ENCODE measurements around the gene CASP12.
A peak's percentile ranks its signal among the peaks of the same experiment; 100 is the strongest.
"Not testable (repeated sequence)": the region's sequence is repeated elsewhere in the genome, so short reads cannot be mapped to it uniquely, and the experiment has no call there.

Gene CASP12

DNA sequence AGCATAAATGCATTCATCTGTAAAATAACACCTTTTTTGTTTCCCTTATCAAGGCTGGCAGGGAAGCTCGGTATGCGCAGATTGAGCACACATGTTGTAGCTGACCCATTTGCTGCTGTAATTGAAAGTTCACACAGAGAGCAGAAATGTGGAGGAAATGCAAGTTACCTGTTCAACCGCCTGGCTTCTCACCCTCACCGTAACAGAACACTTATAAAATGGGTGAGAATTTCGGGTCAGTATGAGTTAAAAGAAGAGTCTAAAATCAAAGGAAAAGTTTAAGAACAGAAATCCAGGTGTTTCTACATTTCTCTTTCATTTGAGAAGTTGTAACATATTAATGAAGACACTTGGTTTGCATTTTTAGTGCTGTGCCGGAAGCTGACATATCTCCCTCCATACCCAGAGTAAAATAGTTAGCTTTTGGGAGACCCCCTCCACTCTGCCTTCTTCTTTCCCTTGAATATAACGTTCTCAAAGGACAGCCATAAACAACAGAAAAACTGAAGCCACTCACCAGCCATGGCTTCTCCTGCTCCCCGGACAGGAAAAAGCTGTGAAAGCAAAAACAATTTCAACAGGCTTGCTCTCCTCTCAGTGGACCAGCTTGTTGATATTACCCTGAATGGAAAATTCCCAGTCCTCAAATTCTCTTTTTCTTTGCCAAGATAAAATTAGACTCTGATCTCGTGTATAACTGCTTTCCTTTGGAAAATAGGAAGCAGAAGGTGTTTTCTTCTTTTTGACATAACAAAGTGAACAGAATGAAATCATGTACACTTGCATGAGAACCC is at the start of gene CASP12:
Gene CASP12 (minus strand): TSS at position 570 of the 794 bp plus-strand sequence.
- peak; percentile 38 for DNase-seq

DNA sequence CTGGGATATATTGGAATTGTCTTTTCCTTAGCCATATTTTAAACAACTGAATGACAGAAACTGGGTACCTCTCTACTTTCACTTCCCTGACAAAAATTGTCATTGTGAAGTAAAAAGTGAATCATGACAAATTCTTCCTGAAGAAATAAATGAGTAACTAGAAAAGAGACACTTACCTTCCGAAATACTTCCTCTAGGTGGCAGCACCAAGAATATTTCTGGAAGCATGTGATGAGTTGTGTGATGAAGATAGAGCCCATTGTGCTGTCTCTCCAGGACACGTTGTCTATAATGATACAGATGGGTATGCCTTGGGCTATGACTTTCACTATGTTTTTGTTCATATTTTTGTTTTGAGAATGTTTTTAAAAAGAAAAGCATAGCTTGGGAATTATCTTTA is 48.6 kb upstream of the CASP12 start:
- peak; percentile 72 for DNase-seq

DNA sequence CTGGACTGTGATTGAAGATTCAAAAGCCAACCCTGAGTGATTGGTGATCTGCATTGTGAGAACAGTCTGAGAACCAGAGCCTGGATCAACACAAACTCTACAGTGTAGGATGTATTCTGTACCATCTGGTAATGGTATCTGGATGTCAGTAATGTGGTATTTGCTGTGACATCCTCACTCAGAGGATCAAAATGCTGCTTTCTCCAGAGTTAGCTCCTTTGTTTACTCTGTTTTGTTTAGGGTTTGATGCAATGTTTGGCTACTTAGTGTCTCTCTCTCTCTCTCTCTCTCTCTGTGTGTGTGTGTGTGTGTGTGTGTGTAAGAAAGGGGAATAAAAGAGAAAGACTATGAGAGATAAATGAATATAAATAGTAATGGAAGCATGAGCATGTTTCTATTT is 45.8 kb upstream of the CASP12 start:
- no peak for DNase-seq

DNA sequence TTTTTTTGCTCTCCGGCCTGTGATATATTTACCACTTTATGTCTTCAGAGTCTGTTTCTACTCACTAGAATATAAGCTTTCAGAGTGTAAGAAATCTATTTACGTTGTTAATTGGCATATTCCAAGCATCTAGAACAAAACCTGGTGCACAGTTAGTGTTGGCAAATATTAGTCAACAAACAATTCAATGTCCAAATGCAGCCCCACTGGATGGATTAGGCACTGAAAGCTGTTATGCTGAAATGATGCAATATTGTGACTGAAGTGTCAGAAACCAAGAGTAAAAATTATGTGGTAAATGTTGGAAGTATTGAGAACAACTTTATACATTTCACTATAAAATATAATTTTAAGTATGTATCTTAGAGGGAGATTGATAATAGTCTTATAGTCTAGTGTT is 45.3 kb upstream of the CASP12 start:
- no peak for DNase-seq

DNA sequence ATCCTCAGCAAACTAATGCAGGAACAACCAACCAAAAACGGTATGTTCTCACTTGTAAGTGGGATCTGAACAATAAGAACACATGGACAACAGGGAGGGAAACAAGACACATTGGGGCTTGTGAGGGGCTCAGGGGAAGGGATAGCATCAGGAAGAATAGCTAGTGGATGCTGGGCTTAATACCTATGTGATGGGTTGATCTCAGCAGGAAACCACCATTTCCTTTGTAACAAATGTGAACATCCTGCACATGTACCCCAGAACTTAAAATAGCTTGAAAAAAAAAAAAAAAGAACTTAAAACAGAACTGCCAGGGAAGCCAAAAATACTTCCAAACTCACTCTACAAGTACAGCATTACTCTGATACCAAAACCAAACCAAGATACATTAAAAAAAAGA is 36.3 kb upstream of the CASP12 start:
- DNase-seq = peak; percentile 34

DNA sequence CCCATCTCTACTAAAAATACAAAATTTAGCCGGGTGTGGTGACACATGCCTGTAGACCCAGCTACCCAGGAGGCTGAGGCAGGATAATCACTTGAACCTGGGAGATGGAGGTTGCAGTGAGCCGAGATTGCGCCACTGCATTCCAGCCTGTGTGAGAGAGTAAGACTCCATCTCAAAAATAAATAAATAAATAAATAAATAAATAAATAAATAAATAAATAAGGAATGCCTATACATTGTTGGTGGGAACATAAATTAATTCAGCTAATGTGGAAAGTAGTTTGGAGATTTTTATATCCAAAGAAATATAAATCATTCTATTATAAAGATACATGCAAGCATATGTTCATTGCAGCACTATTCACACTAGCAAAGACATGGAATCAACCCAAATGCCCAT is 35.8 kb upstream of the CASP12 start:
- DNase-seq = not testable (repeated sequence)

DNA sequence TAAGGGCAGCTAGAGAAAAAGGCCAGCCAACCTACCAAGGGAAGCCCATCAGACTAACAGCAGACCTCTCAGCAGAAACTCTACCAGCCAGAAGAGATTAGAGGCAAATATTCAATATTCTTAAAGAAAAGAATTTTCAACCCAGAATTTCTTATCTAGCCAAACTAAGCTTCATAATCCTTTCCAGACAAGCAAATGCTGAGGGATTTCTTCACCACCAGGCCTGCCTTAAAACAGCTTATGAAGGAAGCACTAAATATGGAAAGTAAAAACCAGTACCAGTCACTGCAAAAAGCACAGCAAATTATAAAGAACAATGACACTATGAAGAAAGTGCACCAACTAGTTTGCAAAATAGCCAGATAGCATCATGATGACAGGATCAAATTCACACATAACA is 30.6 kb upstream of the CASP12 start:
- no peak for DNase-seq

DNA sequence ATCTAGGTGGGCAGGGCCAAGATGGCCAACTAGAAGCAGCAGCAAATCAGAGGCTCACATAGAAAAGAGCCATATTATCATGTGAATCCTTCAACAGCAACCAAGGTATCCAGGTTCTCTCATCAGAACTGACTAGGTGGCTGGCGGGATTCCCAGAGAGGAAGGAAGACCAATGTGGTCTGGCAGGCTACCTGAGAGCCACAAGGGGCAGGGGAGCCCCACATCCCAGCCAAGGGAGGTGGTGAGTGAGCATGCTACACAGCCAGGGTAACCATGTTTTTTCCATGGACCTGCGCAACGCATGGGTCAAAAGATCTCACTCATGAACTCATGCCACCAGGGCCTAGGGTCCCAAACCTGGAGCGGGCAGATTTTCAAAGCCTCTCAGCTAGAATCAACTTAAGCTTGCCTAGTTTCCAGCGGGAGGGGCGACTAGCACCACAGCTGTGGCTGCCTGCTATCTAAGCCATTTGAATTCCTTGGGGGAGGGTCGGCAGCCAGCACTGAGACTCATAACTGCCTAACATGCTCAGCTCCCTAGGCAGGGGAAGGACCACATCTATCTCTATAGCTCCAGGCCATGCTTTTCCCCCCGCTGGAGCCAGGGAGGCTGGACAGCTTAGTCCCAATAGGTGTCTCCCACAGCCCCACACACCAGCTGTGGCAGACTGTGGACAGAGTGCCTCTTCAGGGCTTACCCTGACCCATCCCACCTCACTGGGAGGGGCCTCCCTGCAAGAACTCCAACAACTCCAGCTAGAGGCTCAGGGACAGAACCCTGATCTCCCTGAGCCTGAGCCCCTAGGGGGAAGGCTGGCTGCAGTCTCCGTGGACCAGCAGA is 28.7 kb upstream of the CASP12 start:
- no peak for DNase-seq

DNA sequence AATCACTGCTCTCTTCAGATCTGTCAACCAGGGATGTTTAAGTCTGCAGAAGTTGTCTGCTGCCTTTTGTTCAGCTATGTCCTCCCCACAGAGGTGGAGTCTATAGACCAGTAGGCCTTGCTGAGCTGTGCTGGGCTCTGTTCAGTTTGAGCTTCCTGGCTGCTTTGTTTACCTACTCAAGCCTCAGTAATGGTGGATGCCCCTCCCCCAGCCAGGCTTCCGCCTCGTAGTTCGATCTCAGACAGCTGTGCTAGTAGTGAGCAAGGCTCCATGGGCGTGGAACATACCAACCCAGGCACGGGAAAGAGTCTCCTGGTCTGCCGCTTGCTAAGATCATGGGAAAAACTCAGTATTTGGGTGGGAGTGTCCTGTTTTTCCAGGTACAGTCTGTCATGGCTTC is 27.6 kb upstream of the CASP12 start:
- no peak for DNase-seq

DNA sequence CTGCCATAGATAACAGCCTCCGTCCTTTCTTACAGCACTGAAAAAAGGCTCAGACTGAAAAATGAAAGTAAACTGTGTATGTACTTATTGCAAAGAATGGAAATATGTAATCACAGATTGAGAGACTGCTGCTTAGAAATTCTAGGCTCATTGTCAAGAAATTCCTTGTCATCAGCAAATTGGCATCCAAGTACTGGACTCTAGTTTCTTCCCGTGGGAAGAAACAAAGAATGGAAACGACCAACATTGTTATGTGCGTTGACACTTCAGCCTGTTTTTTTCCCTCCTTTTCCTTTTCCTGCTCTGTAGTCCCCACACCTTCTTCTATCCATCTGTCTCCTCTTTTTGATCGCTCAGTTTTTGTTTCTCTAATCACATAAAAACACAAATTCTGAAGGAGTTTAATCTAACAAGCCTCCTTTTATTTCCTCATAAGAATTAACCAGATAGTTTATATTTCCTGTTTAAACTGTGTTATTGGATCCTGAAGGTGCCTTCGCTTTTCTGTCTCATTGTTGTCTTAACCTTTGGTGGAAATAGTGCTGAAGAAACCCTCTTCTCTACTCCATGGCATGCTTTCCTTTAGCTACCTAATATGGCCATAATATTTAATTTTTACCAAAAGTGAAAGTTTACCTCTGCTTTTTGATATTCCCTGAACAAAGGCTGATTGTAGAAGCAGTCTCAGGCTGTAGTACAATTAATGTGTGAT is 20.0 kb upstream of the CASP12 start:
- peak; percentile 49 for DNase-seq

DNA sequence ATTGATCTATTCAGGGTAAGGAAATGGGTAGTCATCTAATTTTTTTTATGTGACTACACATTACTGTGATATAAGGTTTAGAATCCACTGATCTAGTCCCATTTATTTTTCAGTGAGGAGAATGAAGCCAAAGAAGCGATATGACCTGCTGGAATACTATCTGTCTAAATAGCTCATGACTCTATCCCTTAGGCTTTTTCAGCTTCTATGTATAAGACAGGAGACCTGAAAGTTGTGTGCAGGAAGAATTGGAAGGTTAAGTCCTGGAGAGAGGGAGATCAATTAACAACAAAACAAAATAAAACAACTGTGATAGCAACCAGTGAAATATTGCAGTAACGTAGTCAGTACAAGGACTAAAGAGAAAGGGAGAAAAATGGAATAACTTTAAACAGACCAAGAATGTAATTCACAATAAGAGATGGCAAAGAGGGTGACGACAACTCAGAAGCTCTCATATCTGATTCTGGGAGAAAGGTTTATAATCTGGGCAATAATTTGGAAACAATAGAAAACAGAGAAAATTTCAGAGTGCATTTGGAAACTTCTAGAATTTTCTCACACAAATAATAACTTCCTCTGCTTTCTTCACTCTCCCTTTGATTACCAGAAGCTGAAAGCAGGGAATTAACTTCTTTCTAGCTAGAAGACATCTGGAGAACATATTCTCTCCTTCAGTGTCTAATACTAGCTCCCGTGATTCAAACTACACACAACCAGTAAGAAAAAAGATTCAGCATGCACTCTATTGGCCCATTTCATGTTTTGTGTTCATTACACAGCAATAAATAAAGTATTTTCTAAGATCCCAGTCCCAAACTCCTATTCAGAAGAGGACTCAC is 19.2 kb upstream of the CASP12 start:
- no peak for DNase-seq

DNA sequence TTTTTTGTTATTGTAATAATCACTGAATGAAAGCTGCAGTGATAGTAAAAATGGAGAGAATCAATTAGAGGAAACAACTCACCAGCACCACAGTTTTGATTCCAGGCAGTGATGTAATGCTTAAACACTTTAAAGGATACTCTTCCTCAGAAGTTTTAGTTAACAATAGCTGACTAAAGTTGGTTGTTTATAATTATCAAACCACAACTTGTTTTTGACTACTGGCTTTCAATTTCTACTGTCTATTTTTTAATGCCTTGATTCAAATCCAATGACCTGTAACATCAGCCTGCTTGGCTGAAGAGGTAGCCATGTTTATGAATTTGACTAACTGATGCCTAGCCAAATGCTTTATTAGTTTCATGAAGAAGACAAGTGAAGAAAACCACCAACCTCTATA is 18.2 kb upstream of the CASP12 start:
- no peak for DNase-seq

DNA sequence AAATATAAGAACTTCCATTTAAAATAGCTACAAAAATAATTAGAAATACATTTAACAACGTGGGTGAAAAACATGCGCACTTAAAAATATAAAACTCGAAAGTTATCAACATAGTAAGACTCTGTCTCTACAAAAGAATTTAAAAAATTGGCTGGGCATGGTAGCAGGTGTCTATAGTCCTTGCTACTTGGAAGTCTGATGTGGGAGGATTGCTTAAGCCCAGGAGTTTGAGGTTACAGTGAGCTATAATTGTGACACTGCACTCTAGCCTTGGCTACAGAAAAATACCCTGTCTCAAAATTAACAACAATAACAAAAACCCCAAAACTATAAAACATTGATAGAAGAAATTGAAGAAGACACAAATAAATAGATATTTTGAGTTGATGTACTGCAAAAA is 13.8 kb upstream of the CASP12 start:
- no peak for DNase-seq

DNA sequence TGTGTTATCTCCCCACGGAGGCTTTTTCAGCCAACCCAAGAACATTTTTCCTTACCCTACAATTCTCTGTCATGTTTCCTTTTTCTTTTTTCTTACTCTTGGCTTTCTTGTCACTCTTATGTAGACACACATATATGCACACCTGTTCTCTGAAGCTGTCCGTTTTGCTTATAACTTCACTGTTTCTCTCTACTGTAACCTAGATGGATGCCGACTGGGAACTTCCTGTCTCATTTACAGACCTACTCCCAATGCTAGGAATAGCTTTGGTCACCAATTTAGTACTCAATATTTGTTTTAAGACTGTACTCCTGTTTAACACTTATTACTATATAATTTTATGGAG is 9.9 kb upstream of the CASP12 start:
- DNase-seq = no peak

DNA sequence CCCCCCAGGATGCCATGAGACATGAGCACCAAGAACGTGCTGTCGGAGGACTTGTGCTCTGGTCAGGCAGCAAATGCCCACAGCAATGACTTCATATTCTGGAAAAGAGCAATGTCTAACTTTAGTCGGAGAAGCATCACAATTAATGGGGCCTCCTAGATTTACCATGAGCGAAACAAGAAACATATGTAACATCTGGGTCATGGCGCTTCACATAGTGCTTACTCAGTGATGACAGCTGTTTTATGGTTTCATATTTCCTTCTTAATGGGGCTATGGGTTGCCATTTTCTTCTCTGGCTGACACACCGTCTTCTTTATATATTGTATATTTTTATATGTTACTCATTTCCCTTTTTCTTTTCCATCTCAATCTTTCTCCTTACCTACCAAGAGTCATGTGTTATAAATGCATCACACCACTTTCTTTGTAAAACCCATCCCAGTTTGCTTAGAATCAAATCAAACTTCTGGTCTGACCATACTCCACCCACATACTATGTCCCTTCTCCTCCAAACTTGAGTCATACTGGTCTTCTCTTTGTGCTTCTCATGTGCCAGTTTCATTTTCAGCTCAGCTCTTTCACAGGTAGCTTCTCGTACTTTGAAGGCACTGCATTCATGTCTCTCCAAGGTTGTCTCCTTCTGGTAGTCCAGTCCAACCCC is 9.4 kb upstream of the CASP12 start:
- DNase-seq = no peak

DNA sequence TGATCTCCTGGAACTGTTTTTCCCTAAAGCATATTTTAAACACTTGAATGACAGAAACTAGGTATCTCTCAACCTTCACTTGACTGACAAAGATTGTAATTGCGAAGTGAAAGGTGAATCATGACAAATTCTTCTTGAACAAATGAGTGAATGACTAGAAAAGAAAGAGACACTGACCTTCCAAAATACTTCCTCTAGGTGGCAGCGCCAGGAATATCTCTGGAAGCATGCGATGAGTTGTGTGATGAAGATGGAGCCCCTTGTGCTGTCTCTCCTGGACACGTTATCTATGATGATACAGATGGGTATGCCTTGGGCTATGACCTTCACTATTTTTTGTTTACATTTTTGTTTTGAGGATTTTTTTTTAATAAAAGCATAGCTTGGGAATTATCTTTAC is 7.0 kb upstream of the CASP12 start:
- DNase-seq = no peak

DNA sequence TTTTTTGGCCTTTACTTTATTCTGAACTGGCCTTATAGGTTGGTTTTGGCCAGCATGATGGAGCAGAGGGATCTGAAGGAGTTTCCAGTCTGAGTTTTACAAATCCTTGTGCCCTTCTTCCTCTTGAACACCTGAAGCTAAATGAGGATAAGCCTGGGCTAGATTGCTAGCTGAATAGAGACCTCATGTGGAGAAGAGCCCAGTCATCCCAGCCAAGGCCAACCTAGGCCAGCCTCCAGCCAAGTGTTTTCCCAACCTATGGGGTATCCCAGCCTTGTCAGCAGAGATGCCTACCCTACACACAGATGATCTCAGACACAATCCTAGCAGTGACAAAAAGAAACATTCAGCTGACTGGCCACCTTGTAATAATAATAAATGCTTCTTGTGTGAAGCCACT is 966 bp upstream of the CASP12 start:
- DNase-seq = no peak

DNA sequence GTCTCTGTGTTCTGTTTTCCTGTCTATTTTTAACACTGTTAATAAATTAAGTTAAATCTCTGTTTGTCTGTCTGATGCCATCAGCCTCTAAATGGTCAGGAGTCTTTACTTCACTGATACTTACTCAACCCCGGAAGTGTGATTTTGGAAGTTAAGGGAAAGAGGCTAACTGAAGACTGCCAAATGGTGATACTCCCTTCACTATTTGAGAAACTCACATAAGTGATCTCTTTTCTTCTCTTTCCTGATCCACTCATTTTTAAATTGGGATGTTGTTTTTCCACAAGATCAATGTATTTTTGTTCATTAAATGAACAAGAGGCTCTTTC is 389 bp upstream of the CASP12 start:
- DNase-seq = no peak

DNA sequence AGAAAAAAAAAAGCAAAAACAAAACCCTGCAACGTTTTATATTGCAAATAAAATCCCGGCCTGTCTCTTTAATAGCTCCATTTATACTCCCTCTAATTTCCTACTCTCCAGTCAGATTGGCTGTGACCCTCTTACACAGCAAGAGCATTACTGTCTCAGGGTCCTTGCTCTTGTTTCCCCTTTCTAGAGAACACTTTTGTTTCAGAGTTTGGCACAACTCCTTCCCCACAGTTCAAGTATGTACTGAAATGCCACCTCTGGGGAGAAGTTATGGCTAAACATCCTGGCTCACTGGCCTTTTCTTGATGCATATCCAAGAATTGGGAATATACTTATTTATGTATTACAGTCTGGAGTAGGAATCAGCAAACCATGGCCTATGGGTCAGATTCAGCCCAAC is 2.6 kb downstream of the CASP12 start:
- DNase-seq = no peak

DNA sequence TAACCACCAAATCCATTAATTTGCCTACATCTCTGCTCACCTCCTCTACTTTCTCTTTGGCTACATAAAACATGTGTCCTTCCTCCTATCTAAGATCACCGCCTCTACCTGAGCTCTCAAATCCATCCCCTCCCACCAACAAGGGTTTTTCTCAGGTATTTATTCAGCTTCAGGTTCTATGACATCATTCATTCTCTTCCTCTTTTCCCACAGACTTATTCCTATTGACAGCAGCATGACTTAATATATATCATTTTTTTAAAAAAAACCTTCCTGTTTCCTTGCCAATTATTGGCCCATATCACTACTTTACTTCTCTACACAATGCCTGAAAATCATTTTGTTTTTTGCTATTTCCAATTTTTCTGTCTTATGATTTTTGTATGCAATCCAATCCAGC is 4.4 kb downstream of the CASP12 start:
- no peak for DNase-seq

DNA sequence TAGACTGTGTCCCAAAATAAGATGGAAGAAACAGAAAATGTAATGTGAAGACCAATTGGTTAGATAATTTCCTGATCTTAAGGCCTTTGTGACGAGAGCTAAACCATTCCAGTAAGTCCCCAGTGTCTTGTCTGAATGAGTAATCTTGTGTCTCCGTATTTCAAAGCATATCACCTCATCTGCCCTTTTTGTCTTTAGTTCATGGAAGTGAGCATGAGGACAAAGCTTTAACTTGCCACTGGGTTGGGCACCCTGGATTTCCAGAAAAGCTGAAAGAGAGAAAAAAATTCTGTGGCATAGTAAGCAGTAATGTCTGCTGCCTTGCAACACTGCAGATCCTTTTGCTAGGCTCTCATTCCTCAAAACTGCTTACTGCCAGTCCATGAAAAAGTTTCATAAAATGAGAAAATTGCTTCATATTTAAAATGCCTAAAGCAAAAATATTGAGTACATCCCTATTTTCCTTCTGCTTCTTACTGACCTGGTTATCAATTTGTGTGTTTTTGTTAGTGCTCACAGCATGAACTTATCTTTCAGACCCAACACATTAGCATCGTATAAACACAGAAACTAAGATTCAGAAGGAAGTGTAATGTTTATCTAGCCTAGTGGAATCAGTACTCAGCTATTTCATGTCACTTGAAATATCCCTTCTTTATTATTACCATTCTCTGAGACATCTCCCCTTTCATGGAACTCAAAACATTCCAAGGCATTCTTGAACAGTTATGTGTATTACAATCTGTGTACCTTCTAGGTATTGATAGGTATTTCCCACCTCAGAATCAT is 5.3 kb downstream of the CASP12 start:
- DNase-seq = no peak

DNA sequence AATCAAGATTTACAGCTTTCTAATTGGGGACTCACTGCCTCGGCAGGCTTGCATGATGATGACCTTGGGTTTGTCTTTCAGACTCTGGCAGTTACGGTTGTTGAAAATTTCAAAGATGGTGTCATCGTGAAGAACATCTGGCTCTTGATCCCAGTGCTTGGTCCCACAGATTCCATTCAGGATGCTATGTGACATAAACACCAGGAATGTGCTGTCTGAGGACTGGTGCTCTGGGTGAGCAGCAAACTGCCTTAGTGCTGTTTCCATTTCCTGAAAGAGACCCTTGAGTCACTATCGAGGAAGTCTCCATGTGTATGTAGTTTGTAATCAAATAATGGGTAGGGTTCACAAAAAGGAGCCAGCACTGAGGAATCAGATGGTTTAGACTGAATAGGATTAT is 7.1 kb downstream of the CASP12 start:
- no peak for DNase-seq

All from CD4-positive, alpha-beta T cell treated with Interleukin-12 subunit alpha and Interleukin-12 subunit beta, for 1 hour (primary cell).